ENCODE results near the gene SHISA2. TPM values are rescaled to one million over a fixed set of nuclear protein-coding genes. Genes with fewer than 3 reads are reported as not detected.
A peak's percentile ranks its signal among the peaks of the same experiment; 100 is the strongest.

SHISA2 gene
- total RNA-seq, 3 donors from 2014 or later (not counting 1 experiment from before 2014, with no cell fraction given) = 0.11 TPM; not detected in 2

GRCh38 chr13:26019251-26019650 is 32.6 kb downstream of the SHISA2 start:
- no peak overlapping the region for H3K27ac ChIP-seq (ENCODE audit: low read length)
- Mint-ChIP-seq H3K27me3 (ENCODE audit: low read depth in 2 of 2) (peaks cover 5 to 27% of the 10 kb centered on the region in 2 donors), H3K9me3 (no peaks in the 10 kb centered on the region), H3K27ac (no peak overlapping the region), H3K4me3 (no peak overlapping the region), H3K36me3 (no peaks in the 10 kb centered on the region), H3K4me1 (peaks cover 0 to 7% of the 10 kb centered on the region in 2 donors)
- no peaks in the 10 kb centered on the region for H3K27me3 ChIP-seq (ENCODE audit: control insufficient read depth, insufficient read depth, low read length)
- no peaks in the 10 kb centered on the region for H3K4me1 ChIP-seq (ENCODE audit: control insufficient read depth, insufficient read depth, low read length)
- intact Hi-C loops (cut with micrococcal nuclease) = no loop called here
- 83% methylated on average over 7 of the region's 7 CpGs for WGBS (ENCODE audit: insufficient coverage)
- H3K9me3 ChIP-seq (ENCODE audit: control insufficient read depth, insufficient read depth, low read length) = no peaks in the 10 kb centered on the region
- H3K4me3 ChIP-seq (ENCODE audit: low read length) = no peak overlapping the region
- TF ChIP-seq, protein P1, sequence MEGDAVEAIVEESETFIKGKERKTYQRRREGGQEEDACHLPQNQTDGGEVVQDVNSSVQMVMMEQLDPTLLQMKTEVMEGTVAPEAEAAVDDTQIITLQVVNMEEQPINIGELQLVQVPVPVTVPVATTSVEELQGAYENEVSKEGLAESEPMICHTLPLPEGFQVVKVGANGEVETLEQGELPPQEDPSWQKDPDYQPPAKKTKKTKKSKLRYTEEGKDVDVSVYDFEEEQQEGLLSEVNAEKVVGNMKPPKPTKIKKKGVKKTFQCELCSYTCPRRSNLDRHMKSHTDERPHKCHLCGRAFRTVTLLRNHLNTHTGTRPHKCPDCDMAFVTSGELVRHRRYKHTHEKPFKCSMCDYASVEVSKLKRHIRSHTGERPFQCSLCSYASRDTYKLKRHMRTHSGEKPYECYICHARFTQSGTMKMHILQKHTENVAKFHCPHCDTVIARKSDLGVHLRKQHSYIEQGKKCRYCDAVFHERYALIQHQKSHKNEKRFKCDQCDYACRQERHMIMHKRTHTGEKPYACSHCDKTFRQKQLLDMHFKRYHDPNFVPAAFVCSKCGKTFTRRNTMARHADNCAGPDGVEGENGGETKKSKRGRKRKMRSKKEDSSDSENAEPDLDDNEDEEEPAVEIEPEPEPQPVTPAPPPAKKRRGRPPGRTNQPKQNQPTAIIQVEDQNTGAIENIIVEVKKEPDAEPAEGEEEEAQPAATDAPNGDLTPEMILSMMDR (IDR thresholded peaks at IDR 0.05) = no peak
- ATAC-seq (no peak), DNase-seq (no peak)
- H3K36me3 ChIP-seq (ENCODE audit: control insufficient read depth, insufficient read depth, low read length) = no peaks in the 10 kb centered on the region

DNA sequence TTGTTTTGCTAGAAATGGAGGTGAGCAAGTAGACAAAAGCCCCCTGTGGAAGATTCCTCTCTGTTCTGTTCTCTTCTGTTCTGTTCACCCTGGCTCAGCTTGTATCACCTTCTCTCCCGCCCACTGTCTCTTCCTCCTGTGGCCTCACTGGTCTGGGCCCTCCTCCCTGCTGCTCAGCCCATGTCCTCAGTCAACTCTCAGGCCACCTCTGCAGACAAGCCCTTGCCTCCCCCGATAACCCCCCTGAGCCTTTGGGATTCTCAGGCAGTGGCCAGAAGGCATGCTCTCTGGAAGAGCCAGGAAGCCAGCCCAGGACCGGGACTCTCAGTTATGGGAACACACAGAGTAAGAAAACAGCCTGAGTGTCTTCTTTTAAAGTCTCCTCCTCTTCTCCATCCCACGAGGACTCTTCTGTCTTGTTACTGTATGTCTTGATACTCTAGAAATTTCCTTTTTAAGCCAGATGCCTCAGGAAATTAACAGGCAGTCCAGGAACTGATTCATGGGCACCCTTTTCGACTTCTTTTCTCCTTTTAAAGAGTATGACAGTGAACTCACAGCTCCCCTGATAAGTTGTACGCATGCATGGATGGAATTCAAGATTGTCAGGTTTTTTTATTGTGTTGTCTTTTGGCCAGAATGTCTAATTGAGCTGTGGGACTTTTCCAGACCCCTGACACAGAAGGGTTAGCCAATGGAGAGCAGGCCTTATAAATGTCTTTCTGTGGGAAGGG is 33.7 kb downstream of the SHISA2 start:
- intact Hi-C loops (cut with micrococcal nuclease) = no loop called here
- no peaks in the 10 kb centered on the region for H3K9me3 Mint-ChIP-seq

DNA sequence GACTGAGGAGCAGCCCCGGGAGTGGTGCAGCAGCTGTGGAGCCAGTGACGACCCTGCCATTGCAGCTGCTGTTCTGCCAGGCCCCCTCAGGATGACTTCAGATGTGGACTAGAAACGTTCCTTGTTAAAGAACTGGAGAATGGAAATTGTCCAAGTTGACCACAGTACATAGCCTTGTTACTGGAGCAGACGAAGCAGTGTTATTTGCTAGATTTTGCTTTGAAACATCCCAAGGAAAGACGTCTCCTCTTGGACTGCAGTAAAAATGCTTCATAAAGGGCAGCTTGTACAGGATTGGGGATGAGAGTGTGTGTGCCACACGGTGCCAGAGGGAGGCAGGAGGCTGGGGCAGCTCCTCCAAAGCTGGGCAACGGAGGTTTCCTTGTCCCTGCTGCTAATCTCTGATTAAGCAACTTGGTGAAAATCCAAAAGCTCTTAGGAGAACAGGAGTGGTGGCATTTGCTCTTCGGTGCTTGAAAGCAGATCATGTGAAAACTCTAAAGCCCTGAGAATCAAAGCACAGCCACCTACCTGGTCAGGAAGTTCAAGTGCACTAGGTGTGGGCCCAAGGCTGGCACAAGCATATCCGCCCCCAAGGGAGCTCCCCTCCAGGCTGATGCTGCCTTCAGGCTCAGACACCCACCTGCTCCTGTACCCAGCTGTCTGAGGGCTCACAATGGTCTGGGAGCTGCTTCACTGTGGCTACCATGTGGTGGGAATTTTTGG is 34.5 kb downstream of the SHISA2 start:
- H3K9me3 ChIP-seq (ENCODE audit: control insufficient read depth, insufficient read depth, low read length) = no peaks in the 10 kb centered on the region
- TF ChIP-seq, protein P1 (IDR thresholded peaks at IDR 0.05) = no peak
- no peak overlapping the region for H3K27ac Mint-ChIP-seq
- WGBS (ENCODE audit: insufficient coverage) = 84% methylated on average over 9 of the region's 9 CpGs
- peaks cover 0 to 8% of the 10 kb centered on the region in 2 donors for H3K27me3 Mint-ChIP-seq (ENCODE audit: low read depth in 2 of 2)
- H3K36me3 Mint-ChIP-seq = no peaks in the 10 kb centered on the region
- peaks cover under 1% of the 10 kb centered on the region for H3K4me1 ChIP-seq (ENCODE audit: control insufficient read depth, insufficient read depth, low read length)
- intact Hi-C loops (cut with micrococcal nuclease) = no loop called here
- DNase-seq = peak in 1 of 2 donors; percentile 52
- no peaks in the 10 kb centered on the region for H3K36me3 ChIP-seq (ENCODE audit: control insufficient read depth, insufficient read depth, low read length)
- H3K4me3 ChIP-seq (ENCODE audit: low read length) = no peak overlapping the region
- no peaks in the 10 kb centered on the region for H3K27me3 ChIP-seq (ENCODE audit: control insufficient read depth, insufficient read depth, low read length)
- ATAC-seq = no peak
- H3K4me1 Mint-ChIP-seq = peaks cover 0 to 11% of the 10 kb centered on the region in 2 donors
- no peak overlapping the region for H3K4me3 Mint-ChIP-seq
- no peaks in the 10 kb centered on the region for H3K9me3 Mint-ChIP-seq
- H3K27ac ChIP-seq (ENCODE audit: low read length) = no peak overlapping the region

More for the DNA sequence above, 33.7 kb downstream of the SHISA2 start:
- DNase-seq (no peak), ATAC-seq (no peak)
- Mint-ChIP-seq H3K4me1 (peaks cover 0 to 7% of the 10 kb centered on the region in 2 donors), H3K27ac (peak overlapping the region in 1 of 2 donors; percentile 12), H3K36me3 (no peaks in the 10 kb centered on the region), H3K4me3 (no peak overlapping the region), H3K27me3 (ENCODE audit: low read depth in 2 of 2) (peaks cover 2 to 15% of the 10 kb centered on the region in 2 donors)
- H3K36me3 ChIP-seq (ENCODE audit: control insufficient read depth, insufficient read depth, low read length) = no peaks in the 10 kb centered on the region
- whole genome bisulfite sequencing (ENCODE audit: insufficient coverage) = 85% methylated on average over 6 of the region's 6 CpGs
- H3K4me1 ChIP-seq (ENCODE audit: control insufficient read depth, insufficient read depth, low read length) = no peaks in the 10 kb centered on the region
- no peaks in the 10 kb centered on the region for H3K9me3 ChIP-seq (ENCODE audit: control insufficient read depth, insufficient read depth, low read length)
- H3K4me3 ChIP-seq (ENCODE audit: low read length) = no peak overlapping the region
- TF ChIP-seq, protein P1 (IDR thresholded peaks at IDR 0.05) = no peak
- H3K27ac ChIP-seq (ENCODE audit: low read length) = no peak overlapping the region
- H3K27me3 ChIP-seq (ENCODE audit: control insufficient read depth, insufficient read depth, low read length) = no peaks in the 10 kb centered on the region

All from natural killer cell (primary cell).